Measurements from ENCODE around the gene SSBP2.
"Not testable (repeated sequence)": the region's sequence is repeated elsewhere in the genome, so short reads cannot be mapped to it uniquely, and the experiment has no call there.

Gene SSBP2

GRCh38 chr5:81739291-81739690 lies 11.6 kb downstream of the SSBP2 start:
- no peak for DNase-seq

- DNase-seq: no peak
Observed at GRCh38 chr5:81729276-81729675, 21.6 kb downstream of the SSBP2 start.

- no peak for DNase-seq
Observed at GRCh38 chr5:81728301-81728700, 22.6 kb downstream of the SSBP2 start.

- no peak for DNase-seq
Observed at GRCh38 chr5:81726297-81726696, 24.6 kb downstream of the SSBP2 start.

- DNase-seq: no peak
Observed at GRCh38 chr5:81724571-81724970, 26.3 kb downstream of the SSBP2 start.

- DNase-seq: no peak
Observed at GRCh38 chr5:81724108-81724507, 26.8 kb downstream of the SSBP2 start.

GRCh38 chr5:81721049-81721448 lies 29.8 kb downstream of the SSBP2 start:
- DNase-seq: no peak

GRCh38 chr5:81719743-81720345 lies 31.1 kb downstream of the SSBP2 start:
- no peak for DNase-seq

- DNase-seq: no peak
Observed at GRCh38 chr5:81718300-81718699, 32.6 kb downstream of the SSBP2 start.

GRCh38 chr5:81717860-81718259 lies 33.0 kb downstream of the SSBP2 start:
- DNase-seq: no peak

GRCh38 chr5:81717226-81717625 lies 33.7 kb downstream of the SSBP2 start:
- no peak for DNase-seq

- not testable (repeated sequence) for DNase-seq
Observed at GRCh38 chr5:81714076-81714475, 36.8 kb downstream of the SSBP2 start.

- DNase-seq: no peak
Observed at GRCh38 chr5:81708889-81709288, 42.0 kb downstream of the SSBP2 start.

GRCh38 chr5:81703840-81704239 lies 47.1 kb downstream of the SSBP2 start:
- no peak for DNase-seq

GRCh38 chr5:81700166-81700565 lies 50.7 kb downstream of the SSBP2 start:
- no peak for DNase-seq

- no peak for DNase-seq
Observed at GRCh38 chr5:81698813-81699212, 52.1 kb downstream of the SSBP2 start.

GRCh38 chr5:81696418-81697397 lies 54.2 kb downstream of the SSBP2 start:
- no peak for DNase-seq

- DNase-seq: no peak
Observed at GRCh38 chr5:81694726-81695125, 56.2 kb downstream of the SSBP2 start.

GRCh38 chr5:81688215-81688614 lies 62.7 kb downstream of the SSBP2 start:
- no peak for DNase-seq

GRCh38 chr5:81687292-81687691 lies 63.6 kb downstream of the SSBP2 start:
- no peak for DNase-seq

GRCh38 chr5:81685471-81685870 lies 65.4 kb downstream of the SSBP2 start:
- no peak for DNase-seq

GRCh38 chr5:81679885-81680284 lies 71.0 kb downstream of the SSBP2 start:
- DNase-seq: no peak

GRCh38 chr5:81675420-81675819 lies 75.5 kb downstream of the SSBP2 start:
- no peak for DNase-seq
